GM12873 (cell line): Measurements from ENCODE around the gene DDX49.

Experiments used
- TF ChIP-seq, protein P1 (sequence below): IDR thresholded peaks from 2 replicates; pipeline ENCODE4 v1.5.1; 2012; ENCODE audit warnings: low read depth, mild to moderate bottlenecking, moderate library complexity, low read length, control low read depth; ENCODE audit not compliant: insufficient read depth; ENCODE audit errors: missing control alignments

The DDX49 gene

GRCh38 chr19:18910010-18910409 lies 9.5 kb upstream of the DDX49 start:
- TF ChIP-seq, protein P1, sequence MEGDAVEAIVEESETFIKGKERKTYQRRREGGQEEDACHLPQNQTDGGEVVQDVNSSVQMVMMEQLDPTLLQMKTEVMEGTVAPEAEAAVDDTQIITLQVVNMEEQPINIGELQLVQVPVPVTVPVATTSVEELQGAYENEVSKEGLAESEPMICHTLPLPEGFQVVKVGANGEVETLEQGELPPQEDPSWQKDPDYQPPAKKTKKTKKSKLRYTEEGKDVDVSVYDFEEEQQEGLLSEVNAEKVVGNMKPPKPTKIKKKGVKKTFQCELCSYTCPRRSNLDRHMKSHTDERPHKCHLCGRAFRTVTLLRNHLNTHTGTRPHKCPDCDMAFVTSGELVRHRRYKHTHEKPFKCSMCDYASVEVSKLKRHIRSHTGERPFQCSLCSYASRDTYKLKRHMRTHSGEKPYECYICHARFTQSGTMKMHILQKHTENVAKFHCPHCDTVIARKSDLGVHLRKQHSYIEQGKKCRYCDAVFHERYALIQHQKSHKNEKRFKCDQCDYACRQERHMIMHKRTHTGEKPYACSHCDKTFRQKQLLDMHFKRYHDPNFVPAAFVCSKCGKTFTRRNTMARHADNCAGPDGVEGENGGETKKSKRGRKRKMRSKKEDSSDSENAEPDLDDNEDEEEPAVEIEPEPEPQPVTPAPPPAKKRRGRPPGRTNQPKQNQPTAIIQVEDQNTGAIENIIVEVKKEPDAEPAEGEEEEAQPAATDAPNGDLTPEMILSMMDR, result no peak

GRCh38 chr19:18910801-18911436 lies 8.6 kb upstream of the DDX49 start:
- TF ChIP-seq, protein P1, result no peak

GRCh38 chr19:18912933-18913332 lies 6.6 kb upstream of the DDX49 start:
- TF ChIP-seq, protein P1, result no peak

GRCh38 chr19:18913466-18913865 lies 6.0 kb upstream of the DDX49 start:
- TF ChIP-seq, protein P1, result no peak

DNA sequence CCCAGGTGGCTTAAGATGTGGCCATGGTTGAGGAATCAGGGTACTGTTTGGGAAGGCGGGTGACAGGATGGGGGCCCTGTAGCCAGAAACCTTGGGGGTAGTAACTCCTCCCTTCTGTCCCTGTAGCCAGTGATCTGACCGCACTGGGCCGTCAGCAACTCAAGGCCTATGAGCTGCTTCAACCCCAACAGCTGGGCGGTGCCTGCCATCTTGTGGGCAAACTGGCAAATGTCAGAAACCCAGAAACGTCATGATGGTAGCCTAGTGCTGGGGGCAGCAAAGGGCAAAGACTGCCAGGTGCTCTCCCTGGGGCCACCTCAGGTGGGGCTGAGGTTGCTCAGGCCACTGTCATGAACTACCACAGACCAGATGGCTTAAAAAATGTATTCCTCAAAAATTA lies 3.9 kb upstream of the DDX49 start:
- TF ChIP-seq, protein P1, result peak; percentile 45

GRCh38 chr19:18919900-18920214 lies 342 bp downstream of the DDX49 start:
- TF ChIP-seq, protein P1, result no peak

GRCh38 chr19:18920400-18920799 lies 885 bp downstream of the DDX49 start:
- TF ChIP-seq, protein P1, result no peak

GRCh38 chr19:18921593-18921992 lies 2.1 kb downstream of the DDX49 start:
- TF ChIP-seq, protein P1, result no peak
